ENCODE results near the gene MATN1.

DNA sequence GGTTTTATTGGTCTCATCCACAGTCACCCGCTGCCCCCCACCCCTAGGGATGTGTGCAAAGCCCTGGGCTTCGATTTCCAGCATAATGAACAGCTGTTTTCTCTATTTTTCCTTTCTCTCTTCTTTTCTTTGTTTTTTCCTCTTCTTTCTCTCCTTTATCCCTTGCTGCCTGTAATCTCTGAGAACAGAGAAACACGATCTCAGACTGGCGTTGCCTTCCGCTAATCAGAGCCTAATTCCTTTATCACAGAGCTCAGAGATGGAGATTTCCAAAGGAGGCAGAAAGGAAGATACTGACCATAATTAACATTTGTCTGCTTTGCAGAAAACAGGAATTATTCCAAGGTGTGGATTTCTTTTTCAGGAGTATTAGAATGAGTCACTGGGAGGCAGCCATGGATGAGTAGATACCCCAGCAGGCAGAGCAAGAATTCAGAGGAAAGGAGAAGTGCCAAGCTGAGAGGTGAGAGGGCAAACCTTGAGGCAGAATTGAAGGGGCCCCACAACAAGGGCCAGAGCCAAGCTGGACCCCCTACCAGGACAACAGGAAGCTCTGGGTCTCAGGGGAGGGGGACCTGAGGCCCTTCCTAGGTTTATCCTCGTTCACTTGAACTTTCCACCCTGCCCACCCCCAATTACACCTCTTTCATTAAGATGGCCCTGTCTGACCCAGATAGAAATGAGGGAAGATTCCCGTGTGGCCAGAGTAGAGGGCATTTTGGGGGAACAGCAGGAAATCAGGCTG lies 33.3 kb downstream of the MATN1 start:
- no peak for TF ChIP-seq CTCF (IDR thresholded peaks at IDR 0.05)
- no peak for TF ChIP-seq FOXJ3 (CRISPR knock-in tag; IDR thresholded peaks at IDR 0.05; ENCODE audit: borderline replicate concordance)
- TF ChIP-seq NR3C1 (CRISPR knock-in tag; conservative IDR thresholded peaks at IDR 0.05; ENCODE audit: low read depth) = no peak
- TF ChIP-seq NR1H2 (CRISPR knock-in tag; IDR thresholded peaks at IDR 0.05) = no peak
- no peak for TF ChIP-seq ZBTB21 (CRISPR knock-in tag; IDR thresholded peaks at IDR 0.05; ENCODE audit: borderline replicate concordance)
- TF ChIP-seq, protein P1, sequence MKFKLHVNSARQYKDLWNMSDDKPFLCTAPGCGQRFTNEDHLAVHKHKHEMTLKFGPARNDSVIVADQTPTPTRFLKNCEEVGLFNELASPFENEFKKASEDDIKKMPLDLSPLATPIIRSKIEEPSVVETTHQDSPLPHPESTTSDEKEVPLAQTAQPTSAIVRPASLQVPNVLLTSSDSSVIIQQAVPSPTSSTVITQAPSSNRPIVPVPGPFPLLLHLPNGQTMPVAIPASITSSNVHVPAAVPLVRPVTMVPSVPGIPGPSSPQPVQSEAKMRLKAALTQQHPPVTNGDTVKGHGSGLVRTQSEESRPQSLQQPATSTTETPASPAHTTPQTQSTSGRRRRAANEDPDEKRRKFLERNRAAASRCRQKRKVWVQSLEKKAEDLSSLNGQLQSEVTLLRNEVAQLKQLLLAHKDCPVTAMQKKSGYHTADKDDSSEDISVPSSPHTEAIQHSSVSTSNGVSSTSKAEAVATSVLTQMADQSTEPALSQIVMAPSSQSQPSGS (CRISPR knock-in tag; IDR thresholded peaks at IDR 0.05; ENCODE audit: borderline replicate concordance, low read depth) = no peak
- no peak for TF ChIP-seq ZNF416 (CRISPR knock-in tag; IDR thresholded peaks at IDR 0.05)
- no peak for TF ChIP-seq TP53 (CRISPR knock-in tag; IDR thresholded peaks at IDR 0.05)
- no peak for TF ChIP-seq E2F4 (CRISPR knock-in tag; IDR thresholded peaks at IDR 0.05; ENCODE audit: borderline replicate concordance, low read depth)
- no peak for TF ChIP-seq USF2 (CRISPR knock-in tag; IDR thresholded peaks at IDR 0.05)
- no peak for TF ChIP-seq ATF1 (CRISPR knock-in tag; IDR thresholded peaks at IDR 0.05)
- no peak for TF ChIP-seq CREM (CRISPR knock-in tag; IDR thresholded peaks at IDR 0.05)
- TF ChIP-seq, protein P2, sequence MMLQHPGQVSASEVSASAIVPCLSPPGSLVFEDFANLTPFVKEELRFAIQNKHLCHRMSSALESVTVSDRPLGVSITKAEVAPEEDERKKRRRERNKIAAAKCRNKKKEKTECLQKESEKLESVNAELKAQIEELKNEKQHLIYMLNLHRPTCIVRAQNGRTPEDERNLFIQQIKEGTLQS (CRISPR knock-in tag; conservative IDR thresholded peaks at IDR 0.05) = no peak

Data from WTC11 (cell line).